H9 (cell line): ENCODE data around the gene EXO1. TPM values are rescaled to one million over a fixed set of nuclear protein-coding genes. Genes with fewer than 3 reads are reported as not detected.

Experiments
- DNase-seq: peaks from one replicate; pipeline ENCODE4 v3.0.0-alpha.2; 2017
- H2AFZ ChIP-seq: one replicate; pipeline ENCODE4 v1.6.1; 2013; ENCODE audit warnings: mild to moderate bottlenecking, low read length, control low read depth, moderate library complexity
- H2AK5ac ChIP-seq: 2 replicates; pipeline ENCODE4 v1.6.1; 2013; ENCODE audit warnings: low read length, control low read depth, mixed read lengths; ENCODE audit not compliant: insufficient read length
- H2BK120ac ChIP-seq: one replicate; pipeline ENCODE4 v1.6.1; 2013; ENCODE audit warnings: low read depth, mild to moderate bottlenecking, low read length, control low read depth, inconsistent platforms; ENCODE audit not compliant: poor library complexity, severe bottlenecking
- H2BK12ac ChIP-seq: 2 replicates; pipeline ENCODE4 v1.6.1; 2013; ENCODE audit warnings: low read length, control low read depth, mixed read lengths, low read depth; ENCODE audit not compliant: insufficient read length
- H2BK15ac ChIP-seq: 2 replicates; pipeline ENCODE4 v1.6.1; 2013; ENCODE audit warnings: low read depth, low read length, control low read depth
- H2BK20ac ChIP-seq: one replicate; pipeline ENCODE4 v1.6.1; 2013; ENCODE audit warnings: low read depth, mild to moderate bottlenecking, low read length, control low read depth, inconsistent platforms; ENCODE audit not compliant: poor library complexity, severe bottlenecking
- H2BK5ac ChIP-seq: 2 replicates; pipeline ENCODE4 v1.6.1; 2013; ENCODE audit warnings: low read length, control low read depth, mixed read lengths; ENCODE audit not compliant: insufficient read length
- H3K14ac ChIP-seq: 2 replicates; pipeline ENCODE4 v1.6.1; 2013; ENCODE audit warnings: low read length, control low read depth; ENCODE audit not compliant: insufficient read depth
- H3K18ac ChIP-seq: 2 replicates; pipeline ENCODE4 v1.6.1; 2013; ENCODE audit warnings: low read depth, mild to moderate bottlenecking, mixed read lengths, low read length, control low read depth; ENCODE audit not compliant: insufficient read length
- H3K23ac ChIP-seq: 2 replicates; pipeline ENCODE4 v1.6.1; 2013; ENCODE audit warnings: low read length, control low read depth, mixed read lengths, low read depth; ENCODE audit not compliant: insufficient read length
- H3K23me2 ChIP-seq: 2 replicates; pipeline ENCODE4 v1.6.1; 2013; ENCODE audit warnings: low read depth, mild to moderate bottlenecking, mixed read lengths, low read length, control low read depth; ENCODE audit not compliant: insufficient read length, poor library complexity, severe bottlenecking
- H3K27ac ChIP-seq: 2 replicates; pipeline ENCODE4 v1.5.1; 2013; ENCODE audit warnings: low read length, control low read depth, mixed read lengths, low read depth; ENCODE audit not compliant: insufficient read length
- H3K27me3 ChIP-seq: 2 replicates; pipeline ENCODE4 v1.6.1; 2013; ENCODE audit warnings: low read length, control low read depth, inconsistent platforms; ENCODE audit not compliant: insufficient read depth
- H3K4ac ChIP-seq: 2 replicates; pipeline ENCODE4 v1.6.1; 2013; ENCODE audit warnings: low read depth, mild to moderate bottlenecking, control low read depth, inconsistent platforms, low read length, moderate library complexity
- H3K4me1 ChIP-seq: 2 replicates; pipeline ENCODE4 v1.6.1; 2013; ENCODE audit warnings: low read length, control low read depth, inconsistent platforms; ENCODE audit not compliant: insufficient read depth
- H3K4me2 ChIP-seq: 2 replicates; pipeline ENCODE4 v1.6.1; 2013; ENCODE audit warnings: low read length, control low read depth, mixed read lengths; ENCODE audit not compliant: insufficient read length, insufficient read depth
- H3K56ac ChIP-seq: 2 replicates; pipeline ENCODE4 v1.6.1; 2013; ENCODE audit warnings: low read depth, mild to moderate bottlenecking, mixed read lengths, low read length, control low read depth; ENCODE audit not compliant: insufficient read length
- H3K79me1 ChIP-seq: 2 replicates; pipeline ENCODE4 v1.6.1; 2013; ENCODE audit warnings: low read depth, mild to moderate bottlenecking, moderate library complexity, low read length, control low read depth, inconsistent platforms; ENCODE audit not compliant: insufficient read depth, poor library complexity, severe bottlenecking
- H3K79me2 ChIP-seq: 2 replicates; pipeline ENCODE4 v1.6.1; 2013; ENCODE audit warnings: low read length, control low read depth, inconsistent platforms; ENCODE audit not compliant: insufficient read depth
- H3K9ac ChIP-seq: 2 replicates; pipeline ENCODE4 v1.6.1; 2013; ENCODE audit warnings: low read length, control low read depth, mixed read lengths; ENCODE audit not compliant: insufficient read length; ENCODE audit errors: extremely low read depth
- H3K9me3 ChIP-seq: one replicate; pipeline ENCODE4 v1.6.1; 2013; ENCODE audit warnings: low read depth, low read length, inconsistent platforms; ENCODE audit not compliant: control insufficient read depth
- H3T11ph ChIP-seq: one replicate; pipeline ENCODE4 v1.6.1; 2013; ENCODE audit warnings: mild to moderate bottlenecking, low read length, control low read depth, inconsistent platforms
- H4K20me1 ChIP-seq: one replicate; pipeline ENCODE4 v1.6.1; 2013; ENCODE audit not compliant: control insufficient read depth, insufficient read length, insufficient read depth
- H4K5ac ChIP-seq: 2 replicates; pipeline ENCODE4 v1.6.1; 2013; ENCODE audit warnings: low read depth, mild to moderate bottlenecking, mixed read lengths, low read length, control low read depth; ENCODE audit not compliant: insufficient read length
- H4K8ac ChIP-seq: replicated peaks from 2 replicates; pipeline ENCODE4 v1.6.1; 2013; ENCODE audit warnings: low read length, control low read depth, mixed read lengths, low read depth; ENCODE audit not compliant: insufficient read length
- H4K91ac ChIP-seq: 2 replicates; pipeline ENCODE4 v1.6.1; 2013; ENCODE audit warnings: low read depth, mild to moderate bottlenecking, moderate library complexity, mixed read lengths, low read length, control low read depth; ENCODE audit not compliant: insufficient read length
- H3K27ac Mint-ChIP-seq, 3 experiments: 2 replicates in 2 of 3; 3 replicates in 1 of 3; pipeline ENCODE4 v1.8.0; 2020 to 2021; ENCODE audit warnings: mixed read lengths in 3 of 3, mild to moderate bottlenecking in 1 of 3, moderate library complexity in 1 of 3
- H3K27me3 Mint-ChIP-seq: 2 replicates; pipeline ENCODE4 v1.8.0; 2021; ENCODE audit warnings: low read depth, mild to moderate bottlenecking, moderate library complexity, mixed read lengths
- H3K36me3 Mint-ChIP-seq, 3 experiments: 2 replicates in 2 of 3; 3 replicates in 1 of 3; pipeline ENCODE4 v1.8.0; 2020 to 2021; ENCODE audit warnings: low read depth in 3 of 3, mixed read lengths in 3 of 3; ENCODE audit not compliant: insufficient read depth in 1 of 3
- H3K4me1 Mint-ChIP-seq, 2 experiments: 2 replicates each; pipeline ENCODE4 v1.8.0; 2020; ENCODE audit warnings: mixed read lengths in 2 of 2
- H3K4me3 Mint-ChIP-seq, 2 experiments: 2 replicates in 1 of 2; 3 replicates in 1 of 2; pipeline ENCODE4 v1.8.0; 2020 to 2021; ENCODE audit warnings: mild to moderate bottlenecking in 2 of 2, mixed read lengths in 2 of 2, moderate library complexity in 1 of 2
- H3K9me3 Mint-ChIP-seq, 2 experiments: 2 replicates in 1 of 2; 3 replicates in 1 of 2; pipeline ENCODE4 v1.8.0; 2020; ENCODE audit warnings: mild to moderate bottlenecking in 2 of 2, mixed read lengths in 2 of 2, moderate library complexity in 1 of 2
- CTCF ChIP-seq: fragments of 200-600 bp; sonication (generic); conservative IDR thresholded peaks from 3 replicates; pipeline ENCODE4 v1.8.0; 2021; ENCODE audit warnings: antibody characterized with exemption, mild to moderate bottlenecking
- total RNA-seq: library from RNA; stranded (reverse); gene quantifications from 2 replicates; pipeline ENCODE4 v1.2.1, GENCODE V29; 2021

The EXO1 gene
- total RNA-seq, 1 experiment from 2014 or later = 43.2 TPM

- Histone ChIP-seq H2BK5ac (no peak overlapping the region), H2BK120ac (no peak overlapping the region), H3K23ac (no peak overlapping the region), H2BK20ac (no peak overlapping the region), H4K91ac (no peak overlapping the region), H3K56ac (no peak overlapping the region), H4K8ac (no peak overlapping the region), H3K79me1 (no peaks in the 10 kb centered on the region), H3K23me2 (no peaks in the 10 kb centered on the region), H4K5ac (no peak overlapping the region), H3K18ac (no peak overlapping the region), H2BK15ac (no peak overlapping the region), H2BK12ac (no peak overlapping the region), H4K20me1 (no peaks in the 10 kb centered on the region), H3K79me2 (no peaks in the 10 kb centered on the region), H3T11ph (no peak overlapping the region), H3K27ac (no peak overlapping the region), H3K14ac (no peak overlapping the region), H3K27me3 (no peaks in the 10 kb centered on the region), H3K9me3 (no peaks in the 10 kb centered on the region), H3K4me1 (no peaks in the 10 kb centered on the region), H3K4me2 (no peak overlapping the region), H3K9ac (no peak overlapping the region), H3K4ac (no peak overlapping the region), H2AFZ (no peak overlapping the region), H2AK5ac (no peak overlapping the region)
- TF ChIP-seq CTCF = no peak
- H3K27me3 Mint-ChIP-seq = peaks cover 2% of the 10 kb centered on the region; the same call in 1 of the 2 replicates
- H3K4me1 Mint-ChIP-seq = peaks cover 0 to 3% of the 10 kb centered on the region in 2 experiments; a peak in 1 of 4 replicates
- no peak overlapping the region for H3K4me3 Mint-ChIP-seq
- no peak overlapping the region for H3K27ac Mint-ChIP-seq
- H3K36me3 Mint-ChIP-seq = no peaks in the 10 kb centered on the region
- H3K9me3 Mint-ChIP-seq = no peaks in the 10 kb centered on the region
- DNase-seq = no peak
Measured at GRCh38 chr1:241829468-241829867, 18.5 kb upstream of the EXO1 start.
